ENCODE results near the gene KIRREL1. TPM values are rescaled to one million over a fixed set of nuclear protein-coding genes. Genes with fewer than 3 reads are reported as not detected.

KIRREL1 gene
- total RNA-seq, 1 experiment from 2014 or later, result 101 TPM

- H3K36me3 Mint-ChIP-seq (ENCODE audit: insufficient read depth, unreplicated experiment), result no peaks in the 10 kb centered on the region
- intact Hi-C loops (cut with micrococcal nuclease), result no loop called here
- peak overlapping the region; percentile 98 for H3K27ac Mint-ChIP-seq (ENCODE audit: low read depth, unreplicated experiment)
- no peak for TF ChIP-seq CTCF (IDR thresholded peaks at IDR 0.05; ENCODE audit: unreplicated experiment)
- ChIA-PET POLR2A (interaction anchor here (1.3 to 14.0 kb wide), 5 partner anchors 9 to 29 kb away, joined by 4 to 245 read pairs (median 10); partner anchors contain the start of gene KIRREL1), CTCF (interaction anchor here (1.4 to 26.2 kb wide), 5 partner anchors 11 to 116 kb away, joined by 4 to 494 read pairs (median 57); partner anchors contain the start of gene KIRREL1)
- H3K9me3 Mint-ChIP-seq (ENCODE audit: unreplicated experiment), result no peaks in the 10 kb centered on the region
- peaks cover 85% of the 10 kb centered on the region for H3K4me1 Mint-ChIP-seq (ENCODE audit: insufficient read depth, unreplicated experiment)
- peak; percentile 40 for DNase-seq (ENCODE audit: unreplicated experiment)
- peak overlapping the region; percentile 64 for H3K4me3 Mint-ChIP-seq (ENCODE audit: unreplicated experiment)
- no TSS peak for BruUV-seq (replicated peaks)
- no peaks in the 10 kb centered on the region for H3K27me3 Mint-ChIP-seq (ENCODE audit: insufficient read depth, unreplicated experiment)
Observed at GRCh38 chr1:158008630-158009029, 15.2 kb downstream of the KIRREL1 start.

GRCh38 chr1:158011714-158012113 lies 18.3 kb downstream of the KIRREL1 start:
- H3K4me3 Mint-ChIP-seq (ENCODE audit: unreplicated experiment), result no peak overlapping the region

GRCh38 chr1:158013840-158014730 lies 20.6 kb downstream of the KIRREL1 start:
- Mint-ChIP-seq H3K9me3 (ENCODE audit: unreplicated experiment) (no peaks in the 10 kb centered on the region), H3K36me3 (ENCODE audit: insufficient read depth, unreplicated experiment) (peaks cover under 1% of the 10 kb centered on the region), H3K4me3 (ENCODE audit: unreplicated experiment) (no peak overlapping the region), H3K27me3 (ENCODE audit: insufficient read depth, unreplicated experiment) (no peaks in the 10 kb centered on the region), H3K4me1 (ENCODE audit: insufficient read depth, unreplicated experiment) (peaks cover 81% of the 10 kb centered on the region), H3K27ac (ENCODE audit: low read depth, unreplicated experiment) (peak overlapping the region; percentile 98)
- TF ChIP-seq CTCF (IDR thresholded peaks at IDR 0.05; ENCODE audit: unreplicated experiment), result no peak
- ChIA-PET POLR2A (interaction anchor here (0.9 to 13.3 kb wide), 4 partner anchors 8 to 53 kb away, joined by 3 to 245 read pairs (median 58); partner anchors contain the start of gene KIRREL1), CTCF (interaction anchor here (0.6 to 26.2 kb wide), 9 partner anchors 9 to 110 kb away, joined by 3 to 494 read pairs (median 6); partner anchors contain the start of gene KIRREL1)
- intact Hi-C loops (cut with micrococcal nuclease), result no loop called here
- no peak for DNase-seq (ENCODE audit: unreplicated experiment)
- no TSS peak for BruUV-seq (replicated peaks)

More at GRCh38 chr1:158011714-158012113, 18.3 kb downstream of the KIRREL1 start:
- ChIA-PET POLR2A (interaction anchor here (1.0 to 14.0 kb wide), 7 partner anchors 9 to 42 kb away, joined by 4 to 245 read pairs (median 12); partner anchors contain the start of gene KIRREL1), CTCF (interaction anchor here (0.7 to 26.2 kb wide), 14 partner anchors 9 to 113 kb away, joined by 3 to 494 read pairs (median 8); partner anchors contain the start of gene KIRREL1)
- BruUV-seq (replicated peaks), result no TSS peak
- DNase-seq (ENCODE audit: unreplicated experiment), result no peak
- intact Hi-C loops (cut with micrococcal nuclease), result loop anchor here (1.0 kb wide), 1 partner anchor 11 kb away; no protein-coding TSS in a partner anchor
- Mint-ChIP-seq H3K36me3 (ENCODE audit: insufficient read depth, unreplicated experiment) (no peaks in the 10 kb centered on the region), H3K27me3 (ENCODE audit: insufficient read depth, unreplicated experiment) (no peaks in the 10 kb centered on the region), H3K27ac (ENCODE audit: low read depth, unreplicated experiment) (peak overlapping the region; percentile 98), H3K9me3 (ENCODE audit: unreplicated experiment) (no peaks in the 10 kb centered on the region), H3K4me1 (ENCODE audit: insufficient read depth, unreplicated experiment) (peaks cover 82% of the 10 kb centered on the region)
- TF ChIP-seq CTCF (IDR thresholded peaks at IDR 0.05; ENCODE audit: unreplicated experiment), result no peak
